DMS79 treated with DMSO at 0.1 percent for 48 hours (cell line): ENCODE measurements around the gene MYOD1.

Source experiments
- DNase-seq: peaks from one replicate; lab custom pipeline; 2025; lab: John Stamatoyannopoulos, UW

The MYOD1 gene

DNA sequence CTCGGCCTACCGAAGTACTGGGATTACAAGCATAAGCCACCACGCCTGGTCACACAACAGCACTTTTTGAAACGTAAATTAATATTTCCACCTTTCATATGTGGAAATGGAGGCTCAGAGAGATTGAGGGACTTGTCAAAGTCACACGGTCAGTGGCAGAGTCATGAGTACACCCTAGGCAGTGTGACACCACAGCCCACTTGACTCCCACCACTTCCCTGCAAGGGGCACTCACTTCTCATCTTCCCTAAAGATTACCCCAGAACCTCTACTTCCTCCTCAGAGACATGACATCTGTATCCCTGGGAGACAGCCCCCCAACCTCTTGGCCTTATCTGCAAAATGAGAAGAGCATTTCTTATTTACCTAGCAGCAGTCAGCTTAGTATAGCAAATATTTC, 16.5 kb upstream of the MYOD1 start:
- no peak for DNase-seq

- no peak for DNase-seq
Observed at GRCh38 chr11:17703951-17704350, 15.4 kb upstream of the MYOD1 start.

- DNase-seq: no peak
Observed at GRCh38 chr11:17707830-17708229, 11.5 kb upstream of the MYOD1 start.

DNA sequence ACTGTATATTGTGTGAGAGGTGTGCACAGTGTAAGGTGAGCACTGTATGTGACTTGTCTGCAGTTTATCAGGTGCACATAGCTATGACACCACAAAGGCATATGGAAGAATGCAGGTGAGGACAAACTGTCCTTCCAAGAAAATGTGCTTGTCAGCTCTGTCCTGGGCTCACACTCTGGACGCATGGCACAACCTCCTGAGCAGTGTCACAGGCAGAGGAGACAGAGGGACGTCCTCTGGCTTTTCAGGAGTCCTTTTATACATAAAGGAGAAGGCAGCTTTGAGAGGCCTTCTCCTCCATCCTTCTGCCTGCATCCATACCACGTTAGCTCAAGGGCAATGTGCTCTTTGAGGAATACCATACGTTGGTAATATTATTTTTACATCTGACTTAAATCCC, 7.5 kb upstream of the MYOD1 start:
- DNase-seq: no peak

- no peak for DNase-seq
Observed at GRCh38 chr11:17713851-17714250, 5.5 kb upstream of the MYOD1 start.

DNA sequence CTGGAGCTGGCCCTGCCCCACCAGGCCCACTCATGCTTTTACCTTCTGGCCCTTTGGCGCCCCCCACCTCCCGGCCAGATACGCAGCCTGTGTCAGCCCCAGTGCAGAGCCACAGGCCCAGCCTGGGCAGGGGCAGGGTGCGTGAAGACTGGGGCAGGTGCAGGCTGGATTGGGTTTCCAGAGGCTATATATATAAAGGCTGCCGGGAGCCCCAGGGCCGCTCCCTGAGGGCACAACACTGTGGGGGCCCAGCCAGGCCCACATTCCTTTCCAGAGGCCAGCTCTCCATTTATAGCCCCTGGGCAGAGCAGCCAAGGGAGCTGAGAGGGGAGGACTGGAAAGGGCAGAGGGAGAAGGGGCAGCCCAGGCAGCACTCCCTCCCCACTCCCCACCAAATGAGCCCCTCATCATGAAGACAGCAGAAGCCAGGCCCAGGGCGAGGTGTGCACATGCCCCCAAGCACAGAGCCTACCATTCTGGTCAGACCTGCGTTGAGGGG, 5.0 kb upstream of the MYOD1 start:
- no peak for DNase-seq

DNA sequence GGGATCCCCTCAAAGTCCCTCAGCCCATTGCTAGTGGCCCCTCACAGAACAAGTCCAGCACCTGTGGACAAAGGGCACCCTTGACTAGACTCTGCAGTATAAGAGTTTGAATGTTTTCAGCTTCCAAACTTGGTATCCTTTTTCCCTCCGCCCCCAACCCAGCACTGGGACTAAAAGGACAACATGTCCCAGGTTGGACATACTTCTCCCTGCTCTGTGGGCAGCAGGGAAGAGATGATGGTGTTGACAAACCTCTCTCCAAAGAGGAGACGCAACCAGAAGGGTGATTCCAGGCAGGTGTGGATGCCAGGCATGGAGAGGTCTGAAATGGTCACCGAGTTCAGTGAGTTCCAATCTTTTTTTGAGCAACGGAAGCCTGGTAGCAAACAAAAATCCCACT, 4.5 kb upstream of the MYOD1 start:
- DNase-seq: no peak

DNA sequence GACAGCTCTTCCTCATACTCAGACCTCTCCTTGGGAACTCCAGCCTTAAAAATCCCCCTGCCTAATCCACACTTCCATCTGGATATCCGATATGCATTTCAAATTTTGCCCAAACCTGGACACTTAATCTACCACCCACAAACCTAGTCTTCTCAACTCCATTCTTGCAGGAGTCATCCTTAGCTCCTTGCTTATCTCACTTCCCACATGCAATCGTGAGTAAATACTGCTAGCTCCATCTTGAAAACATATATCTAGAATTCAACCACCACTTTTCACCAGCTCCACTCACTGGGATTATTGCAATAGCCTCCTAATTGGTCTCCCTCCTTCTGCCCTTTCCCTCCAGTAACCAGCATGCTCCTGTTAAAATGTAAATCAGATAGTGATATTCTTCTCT, 2.6 kb upstream of the MYOD1 start:
- no peak for DNase-seq

DNA sequence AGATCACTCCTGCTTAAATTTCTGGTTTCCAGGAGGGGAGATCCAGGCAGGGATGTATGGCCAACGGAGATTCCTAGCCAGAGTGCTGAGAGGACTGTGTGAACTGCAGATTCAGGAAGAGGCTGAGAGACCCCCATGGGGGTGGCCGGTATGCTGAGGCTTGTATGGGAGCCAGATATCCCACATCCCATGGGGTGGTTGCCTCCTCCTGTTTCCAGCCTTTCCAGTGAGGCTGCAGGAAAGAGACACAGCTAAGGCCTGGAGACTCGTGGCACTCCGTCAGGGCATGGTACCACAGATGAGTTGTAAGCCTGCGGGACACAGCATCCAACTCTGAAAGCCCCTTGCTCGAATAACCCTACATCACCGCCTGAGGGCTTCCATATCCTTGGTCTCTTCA, 1.4 kb upstream of the MYOD1 start:
- DNase-seq: no peak

DNA sequence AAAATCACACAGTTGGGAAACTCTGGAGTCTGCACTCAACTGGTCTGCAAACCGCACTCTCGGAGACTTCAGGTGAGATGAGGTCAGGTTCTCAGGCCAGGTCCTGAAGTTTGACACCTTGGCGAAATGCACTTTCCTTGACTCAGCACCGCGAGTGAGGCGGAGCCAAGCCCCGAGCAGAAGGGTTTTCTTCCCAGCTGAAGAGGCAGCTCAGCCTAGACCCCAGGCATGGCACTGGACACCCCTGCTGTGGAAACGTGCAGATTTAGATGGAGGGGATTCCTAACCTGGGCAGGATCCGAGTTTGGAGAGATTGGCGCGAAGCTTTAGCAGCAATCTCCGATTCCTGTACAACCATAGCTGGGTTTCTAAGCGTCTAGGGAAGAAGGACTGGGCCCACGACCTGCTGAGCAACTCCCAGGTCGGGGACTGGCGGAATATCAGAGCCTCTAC, 835 bp upstream of the MYOD1 start:
- no peak for DNase-seq

DNA sequence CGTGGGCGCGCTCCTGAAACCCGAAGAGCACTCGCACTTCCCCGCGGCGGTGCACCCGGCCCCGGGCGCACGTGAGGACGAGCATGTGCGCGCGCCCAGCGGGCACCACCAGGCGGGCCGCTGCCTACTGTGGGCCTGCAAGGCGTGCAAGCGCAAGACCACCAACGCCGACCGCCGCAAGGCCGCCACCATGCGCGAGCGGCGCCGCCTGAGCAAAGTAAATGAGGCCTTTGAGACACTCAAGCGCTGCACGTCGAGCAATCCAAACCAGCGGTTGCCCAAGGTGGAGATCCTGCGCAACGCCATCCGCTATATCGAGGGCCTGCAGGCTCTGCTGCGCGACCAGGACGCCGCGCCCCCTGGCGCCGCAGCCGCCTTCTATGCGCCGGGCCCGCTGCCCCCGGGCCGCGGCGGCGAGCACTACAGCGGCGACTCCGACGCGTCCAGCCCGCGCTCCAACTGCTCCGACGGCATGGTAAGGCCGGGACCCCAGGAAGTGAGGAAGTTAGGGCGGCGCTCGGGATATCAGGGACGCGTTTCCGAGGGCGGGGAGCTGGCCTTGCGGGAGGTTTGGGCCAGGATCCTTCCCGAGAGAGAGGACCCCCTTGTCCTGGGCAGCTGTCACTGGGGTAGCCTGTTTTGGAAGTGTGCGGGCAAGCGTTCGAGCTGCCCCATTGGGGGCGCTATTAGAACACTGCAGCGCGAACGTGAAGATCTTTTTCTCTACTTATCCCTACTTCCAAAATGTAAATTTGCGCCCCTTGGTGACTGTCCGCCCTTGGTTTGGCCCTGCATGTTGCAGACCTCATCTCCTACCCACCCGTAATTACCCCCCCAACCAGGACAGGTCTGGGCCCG, 796 bp downstream of the MYOD1 start:
- no peak for DNase-seq

DNA sequence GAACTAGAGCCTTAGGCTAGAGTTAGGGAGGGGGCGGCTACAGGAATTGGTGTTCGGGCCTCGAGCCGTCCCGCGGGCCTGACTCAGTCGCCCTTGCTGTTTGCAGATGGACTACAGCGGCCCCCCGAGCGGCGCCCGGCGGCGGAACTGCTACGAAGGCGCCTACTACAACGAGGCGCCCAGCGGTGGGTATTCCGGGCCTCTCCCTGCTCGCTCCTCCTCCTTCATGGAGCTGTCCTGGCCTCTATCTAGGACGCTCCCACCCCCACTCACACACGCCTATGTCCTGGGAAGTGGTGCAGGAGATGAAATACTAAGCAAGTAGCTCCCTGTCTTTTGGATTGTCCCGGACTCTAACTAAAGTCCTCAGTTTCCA, 1.4 kb downstream of the MYOD1 start:
- no peak for DNase-seq

- peak; percentile 20 for DNase-seq
Observed at GRCh38 chr11:17721242-17721999, 2.0 kb downstream of the MYOD1 start.

DNA sequence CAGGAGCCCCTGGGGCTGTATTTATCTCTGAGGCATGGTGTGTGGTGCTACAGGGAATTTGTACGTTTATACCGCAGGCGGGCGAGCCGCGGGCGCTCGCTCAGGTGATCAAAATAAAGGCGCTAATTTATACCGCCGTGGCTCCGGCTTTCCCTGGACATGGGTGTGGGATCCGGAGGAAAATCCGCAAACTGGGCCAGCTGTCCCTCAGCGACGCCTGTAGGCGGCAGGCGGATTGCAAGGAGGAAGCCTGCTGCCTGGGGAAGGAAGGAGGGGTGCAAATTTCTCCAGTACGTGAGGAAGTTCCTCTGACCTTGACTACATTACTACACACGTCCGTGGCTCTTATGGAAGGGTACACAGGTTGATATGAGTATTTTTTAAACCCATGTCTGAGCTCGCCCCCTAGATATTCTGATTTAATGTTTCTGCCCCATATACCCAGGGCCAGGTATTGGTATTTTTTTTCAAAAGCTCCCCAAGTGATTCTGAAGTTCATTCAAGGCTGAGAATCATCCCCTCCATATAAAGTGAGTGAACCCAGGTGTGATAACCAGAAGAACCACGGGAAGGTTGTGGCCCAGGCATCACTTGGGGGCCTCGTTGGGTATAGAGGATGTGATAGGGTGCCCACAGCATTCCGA, 2.8 kb downstream of the MYOD1 start:
- peak; percentile 13 for DNase-seq

GRCh38 chr11:17724020-17724908, 4.9 kb downstream of the MYOD1 start:
- DNase-seq: no peak

GRCh38 chr11:17725174-17725573, 5.8 kb downstream of the MYOD1 start:
- DNase-seq: no peak

DNA sequence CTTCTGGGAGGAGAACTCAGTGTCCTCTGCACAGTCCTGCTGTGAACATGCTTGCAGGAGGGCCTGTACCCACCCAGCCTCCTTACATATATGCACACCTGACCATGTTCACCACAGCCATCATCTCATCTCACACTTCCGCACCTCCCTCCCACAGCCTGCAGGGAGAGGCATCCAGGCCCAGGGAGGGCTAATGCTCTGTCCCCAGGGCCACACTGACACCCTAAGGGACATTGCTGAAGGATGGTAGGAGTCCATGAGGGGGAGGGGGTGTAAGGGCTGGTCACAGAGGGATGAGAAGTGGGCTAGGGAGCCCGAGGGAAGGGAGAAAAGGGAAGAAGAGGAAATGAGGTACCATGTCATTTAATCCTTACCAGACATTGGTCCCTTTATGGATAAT, 10.8 kb downstream of the MYOD1 start:
- no peak for DNase-seq

DNA sequence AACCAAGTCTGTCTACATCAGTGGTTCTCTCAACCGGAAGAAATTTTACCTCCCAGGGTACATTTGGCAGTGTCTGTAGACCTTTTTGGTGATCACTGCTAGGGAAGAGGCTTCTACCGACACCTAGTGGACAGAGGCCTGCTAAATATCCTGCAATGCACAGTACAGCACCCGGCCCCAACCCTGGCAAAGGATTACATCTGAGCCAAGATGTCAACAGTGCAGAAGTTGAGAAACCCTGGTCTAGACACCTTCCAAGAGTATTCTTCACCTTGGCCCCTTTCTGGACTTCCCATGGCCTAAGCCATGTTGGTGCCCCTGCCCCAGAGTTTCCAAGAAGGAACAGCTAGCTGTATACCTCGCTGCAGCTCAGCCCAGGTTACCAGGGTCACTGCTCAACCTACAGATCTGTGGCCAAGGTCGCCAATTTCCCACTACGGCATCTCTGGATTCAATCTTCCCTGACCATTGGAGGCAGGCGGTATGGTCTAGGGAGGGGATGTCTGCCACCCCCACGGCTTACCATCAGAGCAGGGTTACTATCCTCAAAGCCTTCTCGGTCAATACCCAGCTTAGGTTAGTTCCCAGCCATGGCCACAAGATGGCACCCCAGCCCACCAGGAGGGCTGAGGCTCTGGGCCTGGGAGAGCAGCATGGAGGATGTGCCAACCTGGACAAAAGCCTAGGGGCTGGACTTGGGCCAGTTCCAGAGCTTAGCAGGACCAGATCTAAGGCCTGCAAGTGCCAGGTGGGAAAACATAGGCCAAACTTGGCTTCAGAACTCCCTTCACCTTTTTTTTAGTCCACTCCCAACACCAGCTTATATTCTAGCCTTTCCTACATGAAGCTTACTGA, 11.5 kb downstream of the MYOD1 start:
- DNase-seq: peak; percentile 81

DNA sequence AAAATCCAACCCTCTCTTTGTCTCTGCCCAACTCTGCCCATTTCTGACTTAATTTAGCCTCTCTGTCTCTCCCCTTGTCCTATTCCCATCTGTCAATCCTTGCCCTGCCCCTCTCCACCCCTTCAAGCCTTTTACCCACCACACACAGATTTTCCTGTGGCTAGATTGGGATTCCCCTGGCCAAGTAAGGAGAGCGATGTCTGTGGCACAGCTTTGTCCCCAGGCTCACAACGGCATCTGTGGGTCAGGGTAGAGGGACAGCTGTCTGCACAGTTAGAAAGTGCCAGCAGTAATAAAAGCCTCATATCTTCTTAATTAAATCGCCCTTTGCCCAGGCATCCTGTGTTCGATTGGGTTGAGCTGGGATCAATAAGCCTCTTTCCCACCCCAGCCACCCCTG, 13.9 kb downstream of the MYOD1 start:
- no peak for DNase-seq

- DNase-seq: peak; percentile 44
Observed at GRCh38 chr11:17734418-17734911, 15.1 kb downstream of the MYOD1 start, which contains the start of gene KCNC1. Gene KCNC1 (plus strand): TSS chr11:17734781. CDS start chr11:17736003, 1,222 bp downstream.
